Endometrial microvascular endothelial cells (primary cell): ENCODE results near the gene TMA7. TPM values are rescaled to one million over a fixed set of nuclear protein-coding genes. Genes with fewer than 3 reads are reported as not detected.
"Not testable (repeated sequence)": the region's sequence is repeated elsewhere in the genome, so short reads cannot be mapped to it uniquely, and the experiment has no call there.

Experiments
- in situ Hi-C: cut with HindIII; loops from 2 replicates; pipeline ENCODE4 v1.10.0; 2017; ENCODE audit warnings: low sequenced_read_pairs, low pct_unique_long_range_greater_than_20kb; ENCODE audit errors: inconsistent ontology term
- total RNA-seq: library from RNA; depleted of rRNA; stranded (reverse); fragments of >200 nt; gene quantifications from one replicate; pipeline ENCODE4 v1.2.3, GENCODE V29; 2015; ENCODE audit errors: inconsistent ontology term

Gene TMA7
- total RNA-seq, 1 donor from 2014 or later, result 329 TPM

GRCh38 chr3:48461767-48462166 is 21.7 kb downstream of the TMA7 start:
- in situ Hi-C loops, result not testable (repeated sequence)

DNA sequence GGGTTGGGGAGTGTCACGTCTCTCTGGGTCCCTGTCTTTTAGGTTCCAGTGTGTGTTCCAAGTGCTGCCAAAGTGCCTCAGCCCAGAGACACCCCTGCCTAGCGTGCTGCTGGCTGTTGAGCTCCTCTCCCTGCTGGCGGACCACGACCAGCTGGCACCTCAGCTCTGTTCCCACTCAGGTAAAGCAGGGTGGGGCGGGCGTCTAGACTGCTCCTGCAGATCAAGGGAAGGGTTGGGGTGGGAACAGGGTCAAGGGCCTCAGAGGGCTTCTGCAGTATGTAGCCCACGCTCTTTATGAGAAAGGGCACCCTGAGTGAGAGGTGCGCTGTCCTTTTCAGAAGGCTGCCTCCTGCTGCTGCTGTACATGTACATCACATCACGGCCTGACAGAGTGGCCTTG is 23.6 kb downstream of the TMA7 start:
- in situ Hi-C loops, result no loop called here

- in situ Hi-C loops, result no loop called here
Measured at GRCh38 chr3:48464713-48465221, 24.7 kb downstream of the TMA7 start.

DNA sequence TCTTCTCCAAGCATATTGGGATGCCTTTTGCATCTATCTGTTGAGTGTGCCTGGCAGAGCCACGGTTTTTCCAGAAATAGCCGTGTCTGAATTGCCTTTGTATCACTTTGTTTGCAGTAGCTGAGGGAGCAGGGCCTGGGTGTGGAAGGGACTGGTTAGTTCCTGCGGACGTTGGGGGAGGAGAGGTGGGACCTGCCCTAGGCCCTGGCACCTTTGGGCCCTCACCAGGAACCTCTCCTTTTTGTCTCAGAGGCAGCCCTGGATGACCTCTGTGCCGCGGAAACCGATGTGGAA is 25.1 kb downstream of the TMA7 start:
- in situ Hi-C loops, result no loop called here

DNA sequence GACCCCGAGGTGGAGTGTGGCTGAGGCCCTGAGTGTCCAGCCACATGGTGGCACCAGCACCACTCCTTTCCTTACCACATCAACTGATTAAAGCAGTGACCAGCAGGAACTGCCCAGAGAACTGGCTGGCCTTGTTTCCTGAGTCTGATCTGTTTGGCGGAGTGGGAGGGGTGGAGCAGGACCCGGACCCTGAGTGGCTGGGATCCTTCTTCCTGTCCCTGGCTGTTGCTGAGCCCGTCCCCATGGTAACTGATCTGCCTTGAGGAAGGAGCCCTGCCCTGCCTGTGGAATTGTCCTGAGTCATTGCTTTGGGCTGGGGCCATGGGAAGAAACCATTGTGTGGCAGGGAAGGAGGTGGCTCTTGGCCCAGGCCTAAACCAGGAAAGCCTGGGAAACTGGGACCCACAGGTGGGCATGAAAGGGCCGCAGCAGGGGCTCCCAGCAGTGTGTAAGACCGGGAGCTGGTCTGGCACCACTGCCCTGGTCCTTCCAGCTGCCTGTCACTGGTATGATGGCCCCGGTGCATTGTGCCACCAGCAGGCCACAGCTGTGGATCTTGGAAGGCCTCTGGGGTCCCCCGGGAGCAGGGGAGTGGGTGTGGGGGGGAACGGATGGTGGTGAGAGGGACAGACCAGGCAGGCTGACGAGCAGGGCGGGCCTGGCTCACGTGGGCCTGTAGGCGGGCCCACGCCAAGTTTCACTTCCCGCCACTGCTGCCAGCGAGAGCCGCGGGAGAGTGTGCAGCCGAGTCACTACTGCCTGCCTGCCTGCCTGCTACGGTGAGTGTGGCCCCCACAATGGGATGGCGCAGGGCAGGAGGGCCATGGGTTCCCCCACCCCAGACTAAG is 25.7 kb downstream of the TMA7 start:
- in situ Hi-C loops, result no loop called here

DNA sequence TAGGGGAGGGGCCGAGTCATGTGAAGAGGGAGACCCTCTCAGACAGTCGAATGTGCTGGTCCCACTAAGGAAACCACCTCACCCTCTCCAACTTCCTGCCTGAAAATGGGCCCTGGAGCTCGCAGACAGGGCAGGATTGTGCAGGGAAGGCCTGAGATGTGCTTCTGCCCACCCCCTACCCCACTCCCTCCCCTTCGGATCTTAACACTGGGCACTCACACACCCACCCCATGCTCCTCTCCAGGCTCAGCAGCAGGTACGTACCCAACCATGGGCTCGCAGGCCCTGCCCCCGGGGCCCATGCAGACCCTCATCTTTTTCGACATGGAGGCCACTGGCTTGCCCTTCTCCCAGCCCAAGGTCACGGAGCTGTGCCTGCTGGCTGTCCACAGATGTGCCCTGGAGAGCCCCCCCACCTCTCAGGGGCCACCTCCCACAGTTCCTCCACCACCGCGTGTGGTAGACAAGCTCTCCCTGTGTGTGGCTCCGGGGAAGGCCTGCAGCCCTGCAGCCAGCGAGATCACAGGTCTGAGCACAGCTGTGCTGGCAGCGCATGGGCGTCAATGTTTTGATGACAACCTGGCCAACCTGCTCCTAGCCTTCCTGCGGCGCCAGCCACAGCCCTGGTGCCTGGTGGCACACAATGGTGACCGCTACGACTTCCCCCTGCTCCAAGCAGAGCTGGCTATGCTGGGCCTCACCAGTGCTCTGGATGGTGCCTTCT is 26.5 kb downstream of the TMA7 start:
- in situ Hi-C loops, result no loop called here

GRCh38 chr3:48467110-48467454 is 27.0 kb downstream of the TMA7 start:
- in situ Hi-C loops, result no loop called here

- in situ Hi-C loops, result no loop called here
Measured at GRCh38 chr3:48467473-48468267, 27.6 kb downstream of the TMA7 start.

- in situ Hi-C loops, result no loop called here
Measured at GRCh38 chr3:48468329-48468731, 28.3 kb downstream of the TMA7 start.

DNA sequence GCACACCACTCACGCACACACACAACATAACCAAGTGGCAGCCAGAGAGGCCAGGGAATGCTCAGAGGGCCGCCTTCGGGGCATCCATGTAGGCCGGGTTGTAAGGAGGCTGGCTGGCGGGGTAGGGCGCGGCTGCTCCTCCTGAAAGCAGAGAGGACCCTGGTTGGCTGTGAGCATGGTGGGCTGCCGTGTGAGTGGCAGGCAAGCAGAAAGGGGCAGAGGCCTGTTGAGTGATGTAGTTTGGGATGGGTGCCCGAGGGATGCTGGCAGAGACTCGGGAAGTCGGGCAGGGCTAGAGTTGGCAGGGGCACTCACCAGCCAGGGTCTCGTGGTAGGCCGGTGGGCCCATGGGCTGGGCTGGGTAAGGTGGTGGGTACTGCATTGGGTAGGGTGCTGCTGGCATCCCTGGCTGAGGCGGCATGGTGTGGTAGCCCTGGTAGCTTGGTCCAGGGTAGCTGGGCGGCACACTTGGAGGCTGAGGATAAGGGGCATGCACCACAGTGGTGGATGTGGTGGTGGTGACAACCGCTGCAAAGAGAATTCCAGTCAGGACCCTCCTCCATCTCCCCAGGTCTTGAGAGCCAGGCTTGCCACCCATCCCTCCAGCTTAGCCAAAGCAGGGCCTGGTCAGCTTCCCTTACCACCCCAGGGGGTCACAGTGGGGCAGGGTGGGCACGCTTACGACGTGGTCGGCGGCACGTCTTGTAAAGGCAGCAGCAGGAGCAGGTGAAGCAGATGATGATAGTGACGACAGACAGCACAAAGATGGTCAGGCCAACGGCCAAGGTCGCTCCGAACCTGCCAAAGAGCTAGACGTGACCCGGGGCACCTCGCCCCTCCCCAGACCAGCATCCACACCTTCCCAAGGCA is 29.2 kb downstream of the TMA7 start:
- in situ Hi-C loops, result no loop called here

DNA sequence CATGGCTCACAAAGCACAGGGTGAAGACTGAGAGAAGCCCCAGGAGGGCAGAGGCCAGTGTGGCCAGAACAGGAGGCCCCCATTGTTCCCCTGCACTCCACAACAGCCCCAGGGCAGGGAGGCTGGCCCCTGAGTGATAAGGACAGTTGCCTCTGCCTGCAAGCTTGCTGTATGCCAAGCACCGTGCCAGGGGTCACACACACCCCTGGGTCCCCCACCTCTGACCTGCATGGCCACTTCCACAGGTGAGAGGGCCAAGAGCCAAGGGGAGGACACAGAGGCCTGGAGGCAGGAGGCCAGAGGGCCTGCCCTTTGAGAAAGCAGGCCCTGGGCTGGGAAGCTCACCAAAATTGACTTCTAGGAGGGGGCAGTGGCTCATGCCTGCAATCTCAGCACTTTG is 30.2 kb downstream of the TMA7 start:
- in situ Hi-C loops, result no loop called here

- in situ Hi-C loops, result no loop called here
Measured at GRCh38 chr3:48472673-48472922, 32.5 kb downstream of the TMA7 start.

- in situ Hi-C loops, result no loop called here
Measured at GRCh38 chr3:48472923-48473616, 33.0 kb downstream of the TMA7 start.

- in situ Hi-C loops, result no loop called here
Measured at GRCh38 chr3:48473617-48473952, 33.5 kb downstream of the TMA7 start.

GRCh38 chr3:48474031-48474430 is 34.0 kb downstream of the TMA7 start:
- in situ Hi-C loops, result not testable (repeated sequence)

DNA sequence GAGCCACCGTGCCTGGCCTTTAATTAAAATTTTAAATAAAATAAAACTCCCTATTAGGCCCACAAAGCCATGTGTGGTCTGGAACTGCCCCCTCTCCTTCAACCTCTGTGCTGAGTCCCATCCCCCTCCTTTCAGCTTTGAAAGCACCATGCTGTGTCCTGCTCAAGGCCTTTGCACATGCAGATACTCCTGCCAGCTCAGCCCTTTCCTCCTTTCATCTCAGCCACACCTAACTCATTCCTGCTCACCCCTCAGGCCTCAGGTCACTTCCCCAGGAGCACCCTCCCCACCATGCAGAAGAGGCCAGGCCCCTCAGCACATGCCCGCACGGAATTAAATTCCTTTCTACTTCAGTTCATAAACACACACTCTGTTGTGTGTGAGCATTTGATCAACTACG is 34.6 kb downstream of the TMA7 start:
- in situ Hi-C loops, result no loop called here

GRCh38 chr3:48475188-48475587 is 35.1 kb downstream of the TMA7 start:
- in situ Hi-C loops, result no loop called here

- in situ Hi-C loops, result no loop called here
Measured at GRCh38 chr3:48476426-48477053, 36.5 kb downstream of the TMA7 start.
